Measurements from ENCODE around the gene JAKMIP1.

- TF ChIP-seq CTCF (IDR thresholded peaks at IDR 0.05) (no peak), POLR2A (IDR thresholded peaks at IDR 0.05) (no peak), EP300 (IDR thresholded peaks at IDR 0.05) (no peak)
Observed at GRCh38 chr4:6198768-6199421, 1.5 kb downstream of the JAKMIP1 start.
